ENCODE measurements around the gene C1orf226. TPM values are rescaled to one million over a fixed set of nuclear protein-coding genes. Genes with fewer than 3 reads are reported as not detected.
"Not testable (repeated sequence)": the region's sequence is repeated elsewhere in the genome, so short reads cannot be mapped to it uniquely, and the experiment has no call there.

The C1orf226 gene
- total and polyA plus RNA-seq, 11 donors = 1.6 to 10.8 (median 5.9) TPM

DNA sequence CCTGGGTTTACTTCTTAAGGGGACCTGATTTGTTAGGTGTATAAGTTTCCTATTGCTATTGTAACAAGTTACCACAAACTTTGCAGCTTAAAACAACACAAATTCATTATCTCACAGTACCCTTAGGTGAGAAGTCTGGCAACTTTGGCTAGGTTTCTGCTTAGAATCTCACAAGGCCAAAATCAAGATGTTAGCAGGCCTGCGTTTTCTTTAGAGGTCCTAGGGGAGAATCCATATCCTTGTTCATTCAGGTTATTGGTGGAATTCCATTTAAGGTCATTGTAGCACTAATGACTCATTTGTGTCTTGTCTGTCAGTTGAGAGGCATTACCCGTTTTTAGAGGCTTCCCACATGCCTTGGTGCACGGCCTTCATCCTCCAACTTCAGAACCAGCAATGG is 38.6 kb downstream of the C1orf226 start:
- TF ChIP-seq, protein P1, sequence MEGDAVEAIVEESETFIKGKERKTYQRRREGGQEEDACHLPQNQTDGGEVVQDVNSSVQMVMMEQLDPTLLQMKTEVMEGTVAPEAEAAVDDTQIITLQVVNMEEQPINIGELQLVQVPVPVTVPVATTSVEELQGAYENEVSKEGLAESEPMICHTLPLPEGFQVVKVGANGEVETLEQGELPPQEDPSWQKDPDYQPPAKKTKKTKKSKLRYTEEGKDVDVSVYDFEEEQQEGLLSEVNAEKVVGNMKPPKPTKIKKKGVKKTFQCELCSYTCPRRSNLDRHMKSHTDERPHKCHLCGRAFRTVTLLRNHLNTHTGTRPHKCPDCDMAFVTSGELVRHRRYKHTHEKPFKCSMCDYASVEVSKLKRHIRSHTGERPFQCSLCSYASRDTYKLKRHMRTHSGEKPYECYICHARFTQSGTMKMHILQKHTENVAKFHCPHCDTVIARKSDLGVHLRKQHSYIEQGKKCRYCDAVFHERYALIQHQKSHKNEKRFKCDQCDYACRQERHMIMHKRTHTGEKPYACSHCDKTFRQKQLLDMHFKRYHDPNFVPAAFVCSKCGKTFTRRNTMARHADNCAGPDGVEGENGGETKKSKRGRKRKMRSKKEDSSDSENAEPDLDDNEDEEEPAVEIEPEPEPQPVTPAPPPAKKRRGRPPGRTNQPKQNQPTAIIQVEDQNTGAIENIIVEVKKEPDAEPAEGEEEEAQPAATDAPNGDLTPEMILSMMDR (IDR thresholded peaks at IDR 0.05) = no peak
- TF ChIP-seq POLR2A (IDR thresholded peaks at IDR 0.05) = no peak
- Histone ChIP-seq H3K4me1 (peaks cover 0 to 40% (median 0%) of the 10 kb centered on the region in 12 donors), H3K36me3 (no peaks in the 10 kb centered on the region), H3K9me3 (peaks cover 0 to 6% (median 0%) of the 10 kb centered on the region in 12 donors), H3K27ac (no peak overlapping the region), H3K4me3 (no peak overlapping the region), H3K27me3 (no peaks in the 10 kb centered on the region)
- WGBS, 4 donors = 78 to 85% (median 82%) methylated on average over 3 of the region's 3 CpGs
- DNase-seq (no peak), ATAC-seq (no peak)
- intact Hi-C loops (cut with DNase I) = no loop called here

DNA sequence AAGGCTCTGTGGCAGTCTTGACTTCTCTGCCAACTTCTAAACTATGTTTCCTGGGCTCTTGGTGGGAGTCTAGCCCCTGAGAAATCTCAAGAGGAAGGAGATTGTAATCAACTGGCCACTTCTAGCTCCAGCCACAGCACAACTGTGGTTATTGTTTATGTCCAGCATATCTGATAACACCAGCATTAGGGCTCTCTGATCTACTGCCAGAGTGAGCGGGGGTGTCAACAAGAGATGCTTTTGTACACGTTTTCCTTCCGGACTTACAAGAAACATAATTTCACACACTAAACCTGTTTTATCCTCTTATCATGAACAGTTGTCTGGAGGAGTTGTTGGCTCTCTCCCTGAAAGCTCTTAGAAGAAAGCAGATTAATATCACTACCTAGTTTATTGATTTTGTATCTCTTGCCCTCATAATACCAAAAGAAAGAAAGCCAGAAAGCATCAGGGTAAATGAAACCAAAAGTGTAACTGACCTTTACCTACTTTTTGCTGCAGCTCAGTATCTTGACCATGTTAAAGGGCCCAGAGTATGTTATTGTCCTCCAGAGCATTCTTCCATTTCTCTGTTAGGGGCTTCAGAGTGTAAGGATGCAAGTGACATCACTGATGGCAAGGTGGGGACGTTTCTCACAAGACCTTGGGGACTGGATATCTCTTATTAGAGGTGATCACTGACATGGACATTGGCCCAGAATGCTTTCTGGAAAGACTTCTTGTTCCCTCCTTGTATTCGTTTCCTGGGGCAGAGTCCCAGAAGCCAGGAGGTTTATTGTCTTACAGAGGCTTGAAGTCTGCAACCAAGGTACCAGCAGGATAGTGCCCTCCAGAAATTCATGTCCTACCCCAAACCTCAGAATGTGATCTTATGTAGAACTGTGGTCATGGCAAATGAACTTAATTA is 40.0 kb downstream of the C1orf226 start:
- Histone ChIP-seq H3K27ac (no peak overlapping the region), H3K27me3 (no peaks in the 10 kb centered on the region), H3K4me1 (peaks cover 0 to 40% (median 0%) of the 10 kb centered on the region in 12 donors), H3K9me3 (peaks cover 0 to 5% (median 0%) of the 10 kb centered on the region in 12 donors), H3K36me3 (no peaks in the 10 kb centered on the region), H3K4me3 (no peak overlapping the region)
- no peak for DNase-seq
- TF ChIP-seq, protein P1 (IDR thresholded peaks at IDR 0.05) = no peak
- no peak for TF ChIP-seq POLR2A (IDR thresholded peaks at IDR 0.05)
- intact Hi-C loops (cut with DNase I) = no loop called here
- WGBS, 4 donors = 42 to 49% (median 46%) methylated on average over 5 of the region's 5 CpGs
- ATAC-seq = no peak

DNA sequence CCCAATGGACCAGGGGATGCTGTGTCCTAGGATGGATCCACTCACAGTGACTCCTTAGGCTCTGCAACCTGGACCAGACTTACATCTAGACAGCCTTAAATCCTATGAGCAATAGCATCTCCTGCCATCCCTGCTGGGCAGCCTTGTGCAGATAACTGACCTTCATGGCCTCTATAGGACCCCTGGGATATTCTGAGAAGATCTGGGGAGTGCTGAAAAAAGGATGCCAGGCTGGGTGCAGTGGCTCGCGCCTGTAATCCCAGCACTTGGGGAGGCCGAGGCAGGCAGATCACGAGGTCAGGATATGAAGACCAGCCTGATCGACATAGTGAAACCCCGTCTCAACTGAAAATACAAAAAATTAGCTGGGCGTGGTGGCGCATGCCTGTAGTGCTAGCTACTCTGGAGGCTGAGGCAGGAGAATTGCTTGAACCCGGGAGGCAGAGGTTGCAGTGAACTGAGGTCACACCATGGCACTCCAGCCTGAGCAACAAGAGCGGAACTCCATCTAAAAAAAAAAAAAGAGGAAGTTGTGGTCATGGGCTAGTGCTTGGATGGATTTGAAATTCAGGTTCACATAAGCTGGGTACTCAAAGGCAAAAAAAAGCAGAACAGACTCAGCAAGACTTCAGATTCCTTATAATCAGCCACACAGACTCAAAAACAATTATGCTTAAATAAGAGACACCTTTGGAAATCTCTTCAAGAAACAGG is 41.3 kb downstream of the C1orf226 start:
- H3K27ac ChIP-seq = no peak overlapping the region
- ATAC-seq = peak in 1 of 4 donors; percentile 58
- no peak overlapping the region for H3K4me3 ChIP-seq
- intact Hi-C loops (cut with DNase I) = no loop called here
- H3K27me3 ChIP-seq = no peaks in the 10 kb centered on the region
- H3K4me1 ChIP-seq = peaks cover 0 to 40% (median 0%) of the 10 kb centered on the region in 12 donors
- H3K9me3 ChIP-seq = peaks cover 0 to 5% (median 0%) of the 10 kb centered on the region in 12 donors
- 79 to 89% (median 84%) methylated on average over 10 of the region's 10 CpGs for WGBS, 4 donors
- no peak for TF ChIP-seq POLR2A (IDR thresholded peaks at IDR 0.05)
- TF ChIP-seq, protein P1 (IDR thresholded peaks at IDR 0.05) = no peak
- H3K36me3 ChIP-seq = no peaks in the 10 kb centered on the region
- DNase-seq = no peak

- DNase-seq = no peak
- TF ChIP-seq POLR2A (IDR thresholded peaks at IDR 0.05) = no peak
- TF ChIP-seq, protein P1 (IDR thresholded peaks at IDR 0.05) = no peak
- H3K9me3 ChIP-seq = no peaks in the 10 kb centered on the region
- no peaks in the 10 kb centered on the region for H3K36me3 ChIP-seq
- ATAC-seq = no peak
- intact Hi-C loops (cut with DNase I) = no loop called here
- no peak overlapping the region for H3K4me3 ChIP-seq
- 91 to 96% (median 94%) methylated on average over 4 of the region's 4 CpGs for WGBS, 4 donors
- no peaks in the 10 kb centered on the region for H3K27me3 ChIP-seq
- H3K27ac ChIP-seq = no peak overlapping the region
- no peaks in the 10 kb centered on the region for H3K4me1 ChIP-seq
Observed at GRCh38 chr1:162430583-162430982, 49.1 kb downstream of the C1orf226 start.

DNA sequence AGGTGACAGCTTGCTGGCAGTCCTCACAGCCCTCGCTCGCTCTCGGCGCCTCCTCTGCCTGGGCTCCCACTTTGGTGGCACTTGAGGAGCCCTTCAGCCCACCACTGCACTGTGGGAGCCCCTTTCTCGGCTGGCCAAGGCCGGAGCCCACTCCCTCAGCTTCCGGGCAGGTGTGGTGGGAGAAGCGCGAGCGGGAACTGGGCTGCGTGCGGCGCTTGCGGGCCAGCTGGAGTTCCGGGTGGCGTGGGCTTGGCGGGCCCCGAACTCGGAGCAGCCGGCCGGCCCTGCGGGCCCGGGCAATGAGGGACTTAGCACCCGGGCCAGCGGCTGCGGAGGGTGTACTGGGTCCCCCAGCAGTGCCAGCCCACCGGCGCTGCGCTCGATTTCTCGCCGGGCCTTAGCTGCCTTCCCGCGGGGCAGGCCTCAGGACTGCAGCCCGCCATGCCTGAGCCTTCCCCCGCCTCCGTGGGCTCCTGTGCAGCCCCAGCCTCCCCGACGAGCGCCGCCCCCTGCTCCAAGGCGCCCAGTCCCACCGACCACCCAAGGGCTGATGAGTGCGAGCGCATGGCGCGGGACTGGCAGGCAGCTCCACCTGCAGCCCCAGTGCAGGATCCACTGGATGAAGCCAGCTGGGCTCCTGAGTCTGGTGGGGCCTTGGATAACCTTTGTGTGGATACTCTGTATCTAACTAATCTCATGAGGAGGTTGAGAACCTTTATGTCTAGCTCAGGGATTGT is 51.6 kb downstream of the C1orf226 start:
- ATAC-seq; DNase-seq; H3K27me3 ChIP-seq; H3K4me3 ChIP-seq; H3K9me3 ChIP-seq; H3K36me3 ChIP-seq; H3K27ac ChIP-seq; intact Hi-C loops (cut with DNase I); H3K4me1 ChIP-seq: not testable (repeated sequence)
- 80 to 95% (median 86%) methylated on average over 26 to 45 of the region's 47 CpGs for WGBS, 4 donors

Measured in heart left ventricle (tissue), 16 donors.